Nephron progenitor cell (in vitro differentiated cells): Measurements from ENCODE around the gene CLEC18A.

ENCODE experiments used
- DNase-seq: peaks from one replicate; pipeline ENCODE4 v3.0.0; 2021
- H3K27ac Mint-ChIP-seq: 2 replicates; pipeline ENCODE4 v1.8.0; 2021; ENCODE audit warnings: mild to moderate bottlenecking, moderate library complexity, mixed read lengths
- H3K27me3 Mint-ChIP-seq: 2 replicates; pipeline ENCODE4 v1.8.0; 2021; ENCODE audit warnings: mild to moderate bottlenecking, low read depth, mixed read lengths; ENCODE audit not compliant: poor library complexity
- H3K36me3 Mint-ChIP-seq: 2 replicates; pipeline ENCODE4 v1.8.0; 2021; ENCODE audit warnings: low read depth, mixed read lengths
- H3K4me1 Mint-ChIP-seq: 2 replicates; pipeline ENCODE4 v1.8.0; 2021; ENCODE audit warnings: mixed read lengths
- H3K4me3 Mint-ChIP-seq: 2 replicates; pipeline ENCODE4 v1.8.0; 2021; ENCODE audit warnings: mild to moderate bottlenecking, moderate library complexity, mixed read lengths
- H3K9me3 Mint-ChIP-seq: 2 replicates; pipeline ENCODE4 v1.8.0; 2021; ENCODE audit warnings: mild to moderate bottlenecking, moderate library complexity, mixed read lengths
- CTCF ChIP-seq: fragments of 200-600 bp; sonication (generic); IDR thresholded peaks from 2 replicates; pipeline ENCODE4 v1.5.0; 2021; ENCODE audit warnings: antibody characterized with exemption

CLEC18A gene

GRCh38 chr16:69936252-69936651 lies 14.9 kb upstream of the CLEC18A start:
- no peaks in the 10 kb centered on the region for H3K9me3 Mint-ChIP-seq
- no peak for DNase-seq
- H3K27me3 Mint-ChIP-seq = peaks cover 6% of the 10 kb centered on the region
- no peak for TF ChIP-seq CTCF
- H3K36me3 Mint-ChIP-seq = peaks cover 49% of the 10 kb centered on the region
- H3K4me1 Mint-ChIP-seq = peaks cover 8% of the 10 kb centered on the region
- no peak overlapping the region for H3K4me3 Mint-ChIP-seq
- H3K27ac Mint-ChIP-seq = peak overlapping the region; percentile 77

- no peak overlapping the region for H3K4me3 Mint-ChIP-seq
- peaks cover 44% of the 10 kb centered on the region for H3K36me3 Mint-ChIP-seq
- peaks cover 6% of the 10 kb centered on the region for H3K27me3 Mint-ChIP-seq
- peaks cover 13% of the 10 kb centered on the region for H3K4me1 Mint-ChIP-seq
- DNase-seq = no peak
- TF ChIP-seq CTCF = no peak
- no peaks in the 10 kb centered on the region for H3K9me3 Mint-ChIP-seq
- H3K27ac Mint-ChIP-seq = no peak overlapping the region
These were observed 14.4 kb upstream of the CLEC18A start for GRCh38 chr16:69936751-69937211.

- TF ChIP-seq CTCF = peak; percentile 9
- H3K9me3 Mint-ChIP-seq = no peaks in the 10 kb centered on the region
- H3K4me3 Mint-ChIP-seq = no peak overlapping the region
- H3K27me3 Mint-ChIP-seq = peaks cover 6% of the 10 kb centered on the region
- no peak for DNase-seq
- H3K27ac Mint-ChIP-seq = peak overlapping the region; percentile 77
- peaks cover 19% of the 10 kb centered on the region for H3K4me1 Mint-ChIP-seq
- peaks cover 44% of the 10 kb centered on the region for H3K36me3 Mint-ChIP-seq
These were observed 13.6 kb upstream of the CLEC18A start for GRCh38 chr16:69937465-69937951.

- H3K4me1 Mint-ChIP-seq = peaks cover 31% of the 10 kb centered on the region
- no peak for TF ChIP-seq CTCF
- peaks cover 35% of the 10 kb centered on the region for H3K36me3 Mint-ChIP-seq
- H3K4me3 Mint-ChIP-seq = no peak overlapping the region
- H3K27ac Mint-ChIP-seq = no peak overlapping the region
- no peak for DNase-seq
- peaks cover 3% of the 10 kb centered on the region for H3K27me3 Mint-ChIP-seq
- H3K9me3 Mint-ChIP-seq = no peaks in the 10 kb centered on the region
These were observed 11.9 kb upstream of the CLEC18A start for GRCh38 chr16:69938981-69939820.

GRCh38 chr16:69939821-69940585 lies 11.1 kb upstream of the CLEC18A start:
- H3K4me1 Mint-ChIP-seq = peaks cover 31% of the 10 kb centered on the region
- TF ChIP-seq CTCF = no peak
- no peak for DNase-seq
- H3K36me3 Mint-ChIP-seq = peaks cover 34% of the 10 kb centered on the region
- H3K27me3 Mint-ChIP-seq = peaks cover 3% of the 10 kb centered on the region
- no peaks in the 10 kb centered on the region for H3K9me3 Mint-ChIP-seq
- H3K27ac Mint-ChIP-seq = no peak overlapping the region
- H3K4me3 Mint-ChIP-seq = no peak overlapping the region
